IMR-90 (cell line): Measurements from ENCODE around the gene SPATA16.

Source experiments
- FOS ChIP-seq: fragments of 150-350 bp; IDR thresholded peaks from 2 replicates; pipeline ENCODE4 v1.6.1; 2016; ENCODE audit warnings: low read depth, low read length
- MAFK ChIP-seq: IDR thresholded peaks from 2 replicates; pipeline ENCODE4 v1.6.1; 2012; ENCODE audit warnings: low read depth, low read length, improper control_type of control experiment
- MAZ ChIP-seq: IDR thresholded peaks from 2 replicates; pipeline ENCODE4 v1.6.1; 2012; ENCODE audit warnings: low read depth, mild to moderate bottlenecking, low read length, improper control_type of control experiment, moderate library complexity, borderline replicate concordance
- MXI1 ChIP-seq: IDR thresholded peaks from 2 replicates; pipeline ENCODE4 v1.6.1; 2012; ENCODE audit warnings: low read depth, mild to moderate bottlenecking, low read length, moderate library complexity, borderline replicate concordance
- NFE2L2 ChIP-seq: fragments of 150-350 bp; IDR thresholded peaks from 2 replicates; pipeline ENCODE4 v1.6.1; 2016; ENCODE audit warnings: low read depth, mild to moderate bottlenecking, low read length
- POLR2A ChIP-seq: IDR thresholded peaks from 2 replicates; pipeline ENCODE4 v1.6.1; 2012; ENCODE audit warnings: mild to moderate bottlenecking, low read depth, low read length
- RAD21 ChIP-seq: IDR thresholded peaks from 2 replicates; pipeline ENCODE4 v1.6.1; 2012; ENCODE audit warnings: low read length, improper control_type of control experiment
- RFX5 ChIP-seq: IDR thresholded peaks from 2 replicates; pipeline ENCODE4 v1.8.0; 2012; ENCODE audit warnings: low read depth, mild to moderate bottlenecking, low read length, moderate library complexity
- TF ChIP-seq, protein P1 (sequence below): conservative IDR thresholded peaks from 2 replicates; pipeline ENCODE4 v1.5.1; 2012; ENCODE audit warnings: mild to moderate bottlenecking, low read depth, low read length, improper control_type of control experiment

DNA sequence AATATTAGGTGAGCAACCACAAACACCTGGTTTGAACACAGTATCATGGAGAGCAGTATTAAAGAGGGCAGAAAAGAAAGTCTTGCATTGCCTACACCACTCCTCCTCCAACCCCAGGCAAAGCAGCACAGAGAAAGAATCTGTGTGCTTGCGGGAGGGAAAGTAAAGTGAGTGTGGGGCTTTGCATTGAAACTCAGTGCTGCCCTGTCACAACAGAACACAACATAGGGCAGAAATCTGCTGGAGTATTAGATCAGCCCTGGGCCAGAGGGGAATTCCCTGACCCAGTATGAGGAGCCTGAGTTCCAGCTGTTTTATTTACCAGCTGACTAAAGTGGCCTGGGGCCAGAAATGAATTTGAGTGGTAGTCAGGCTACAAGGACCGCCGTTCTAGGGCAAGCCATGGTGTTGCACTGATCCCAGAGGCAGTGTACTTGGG lies 75.5 kb downstream of the SPATA16 start:
- no peak for TF ChIP-seq POLR2A
- no peak for TF ChIP-seq NFE2L2
- TF ChIP-seq, protein P1, sequence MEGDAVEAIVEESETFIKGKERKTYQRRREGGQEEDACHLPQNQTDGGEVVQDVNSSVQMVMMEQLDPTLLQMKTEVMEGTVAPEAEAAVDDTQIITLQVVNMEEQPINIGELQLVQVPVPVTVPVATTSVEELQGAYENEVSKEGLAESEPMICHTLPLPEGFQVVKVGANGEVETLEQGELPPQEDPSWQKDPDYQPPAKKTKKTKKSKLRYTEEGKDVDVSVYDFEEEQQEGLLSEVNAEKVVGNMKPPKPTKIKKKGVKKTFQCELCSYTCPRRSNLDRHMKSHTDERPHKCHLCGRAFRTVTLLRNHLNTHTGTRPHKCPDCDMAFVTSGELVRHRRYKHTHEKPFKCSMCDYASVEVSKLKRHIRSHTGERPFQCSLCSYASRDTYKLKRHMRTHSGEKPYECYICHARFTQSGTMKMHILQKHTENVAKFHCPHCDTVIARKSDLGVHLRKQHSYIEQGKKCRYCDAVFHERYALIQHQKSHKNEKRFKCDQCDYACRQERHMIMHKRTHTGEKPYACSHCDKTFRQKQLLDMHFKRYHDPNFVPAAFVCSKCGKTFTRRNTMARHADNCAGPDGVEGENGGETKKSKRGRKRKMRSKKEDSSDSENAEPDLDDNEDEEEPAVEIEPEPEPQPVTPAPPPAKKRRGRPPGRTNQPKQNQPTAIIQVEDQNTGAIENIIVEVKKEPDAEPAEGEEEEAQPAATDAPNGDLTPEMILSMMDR = no peak
- no peak for TF ChIP-seq RAD21
- TF ChIP-seq MXI1 = no peak
- TF ChIP-seq FOS = no peak
- no peak for TF ChIP-seq MAZ
- TF ChIP-seq MAFK = no peak
- no peak for TF ChIP-seq RFX5
